Neural progenitor cell (in vitro differentiated cells): Measurements from ENCODE around the gene PRSS27.
"Not testable (repeated sequence)": the region's sequence is repeated elsewhere in the genome, so short reads cannot be mapped to it uniquely, and the experiment has no call there.

Experiments used
- EZH2 ChIP-seq: fragments of 200-600 bp; sonication (generic); IDR thresholded peaks from 2 replicates; pipeline ENCODE4 v1.6.1; 2017; ENCODE audit warnings: antibody characterized with exemption, mild to moderate bottlenecking, moderate library complexity
- EZH2phosphoT487 ChIP-seq: fragments of 200-600 bp; sonication (generic); IDR thresholded peaks from 2 replicates; pipeline ENCODE4 v1.6.1; 2017; ENCODE audit warnings: antibody characterized with exemption
- TF ChIP-seq, protein P1 (sequence below): fragments of 200-600 bp; sonication (generic); IDR thresholded peaks from 2 replicates; pipeline ENCODE4 v1.5.1; 2017; ENCODE audit warnings: antibody characterized with exemption, mild to moderate bottlenecking

DNA sequence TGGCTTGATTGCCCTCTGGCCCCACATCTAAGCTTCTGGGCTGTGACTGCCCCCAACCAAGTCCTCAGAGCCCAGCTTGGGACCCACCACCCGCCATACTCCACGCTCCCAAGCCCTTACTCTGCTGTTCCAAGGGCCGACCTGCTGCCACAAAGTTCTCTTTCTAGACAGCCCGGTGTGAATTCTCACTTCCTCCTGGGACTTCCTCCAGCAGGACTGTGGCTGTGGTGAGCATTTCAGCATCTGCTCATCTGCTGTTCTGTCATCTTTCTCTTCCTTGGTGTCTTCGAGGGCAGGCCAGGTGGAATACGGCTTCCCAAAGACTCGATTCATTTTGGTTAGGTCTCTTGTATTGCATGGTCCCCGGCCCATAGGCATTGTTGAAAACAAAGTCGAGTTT lies 33.9 kb downstream of the PRSS27 start:
- TF ChIP-seq, protein P1, sequence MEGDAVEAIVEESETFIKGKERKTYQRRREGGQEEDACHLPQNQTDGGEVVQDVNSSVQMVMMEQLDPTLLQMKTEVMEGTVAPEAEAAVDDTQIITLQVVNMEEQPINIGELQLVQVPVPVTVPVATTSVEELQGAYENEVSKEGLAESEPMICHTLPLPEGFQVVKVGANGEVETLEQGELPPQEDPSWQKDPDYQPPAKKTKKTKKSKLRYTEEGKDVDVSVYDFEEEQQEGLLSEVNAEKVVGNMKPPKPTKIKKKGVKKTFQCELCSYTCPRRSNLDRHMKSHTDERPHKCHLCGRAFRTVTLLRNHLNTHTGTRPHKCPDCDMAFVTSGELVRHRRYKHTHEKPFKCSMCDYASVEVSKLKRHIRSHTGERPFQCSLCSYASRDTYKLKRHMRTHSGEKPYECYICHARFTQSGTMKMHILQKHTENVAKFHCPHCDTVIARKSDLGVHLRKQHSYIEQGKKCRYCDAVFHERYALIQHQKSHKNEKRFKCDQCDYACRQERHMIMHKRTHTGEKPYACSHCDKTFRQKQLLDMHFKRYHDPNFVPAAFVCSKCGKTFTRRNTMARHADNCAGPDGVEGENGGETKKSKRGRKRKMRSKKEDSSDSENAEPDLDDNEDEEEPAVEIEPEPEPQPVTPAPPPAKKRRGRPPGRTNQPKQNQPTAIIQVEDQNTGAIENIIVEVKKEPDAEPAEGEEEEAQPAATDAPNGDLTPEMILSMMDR = not testable (repeated sequence)
- TF ChIP-seq EZH2phosphoT487, EZH2: not testable (repeated sequence)
